ENCODE measurements around the gene PTGES2.

PTGES2 gene

GRCh38 chr9:128102196-128102595 is 25.3 kb downstream of the PTGES2 start:
- DNase-seq = no peak

GRCh38 chr9:128101690-128102089 is 25.8 kb downstream of the PTGES2 start:
- DNase-seq = no peak

GRCh38 chr9:128101231-128101661 is 26.3 kb downstream of the PTGES2 start:
- no peak for DNase-seq

GRCh38 chr9:128100581-128100980 is 26.9 kb downstream of the PTGES2 start:
- no peak for DNase-seq

- no peak for DNase-seq
Observed at GRCh38 chr9:128099932-128100491, 27.5 kb downstream of the PTGES2 start.

- no peak for DNase-seq
Observed at GRCh38 chr9:128099231-128099931, 28.1 kb downstream of the PTGES2 start.

- DNase-seq = peak; percentile 76
Observed at GRCh38 chr9:128098297-128099230, 29.0 kb downstream of the PTGES2 start.

GRCh38 chr9:128097543-128098296 is 29.8 kb downstream of the PTGES2 start:
- no peak for DNase-seq

GRCh38 chr9:128096616-128097536 is 30.7 kb downstream of the PTGES2 start:
- DNase-seq = no peak

GRCh38 chr9:128094950-128095544 is 32.5 kb downstream of the PTGES2 start:
- DNase-seq = no peak

- DNase-seq = peak; percentile 63
Observed at GRCh38 chr9:128094166-128094949, 33.2 kb downstream of the PTGES2 start.

- DNase-seq = no peak
Observed at GRCh38 chr9:128093011-128093410, 34.5 kb downstream of the PTGES2 start.

GRCh38 chr9:128092199-128092977 is 35.1 kb downstream of the PTGES2 start:
- DNase-seq = no peak

GRCh38 chr9:128091571-128091970 is 36.0 kb downstream of the PTGES2 start:
- no peak for DNase-seq

GRCh38 chr9:128091144-128091543 is 36.4 kb downstream of the PTGES2 start:
- no peak for DNase-seq

GRCh38 chr9:128089299-128089698 is 38.2 kb downstream of the PTGES2 start:
- DNase-seq = no peak

GRCh38 chr9:128088253-128088945 is 39.1 kb downstream of the PTGES2 start:
- DNase-seq = no peak

- no peak for DNase-seq
Observed at GRCh38 chr9:128087262-128087661, 40.3 kb downstream of the PTGES2 start.

- no peak for DNase-seq
Observed at GRCh38 chr9:128085943-128086342, 41.6 kb downstream of the PTGES2 start.
